Bronchial epithelial cell (primary cell): Measurements from ENCODE around the gene TMEM72. TPM values are rescaled to one million over a fixed set of nuclear protein-coding genes. Genes with fewer than 3 reads are reported as not detected.

Source experiments
- DNase-seq: peaks from one replicate; pipeline ENCODE4 v3.0.0-alpha.2; 2010; ENCODE audit warnings: low read depth
- FAIRE-seq: peaks from 2 replicates; lab custom pipeline; 2011; peaks lifted over from hg19 to GRCh38; lab: Jason Lieb, UNC
- H3K27me3 ChIP-seq: 2 replicates; pipeline ENCODE4 v1.5.1; 2011; ENCODE audit warnings: low read length; ENCODE audit not compliant: control insufficient read depth, insufficient read depth
- H3K36me3 ChIP-seq: 2 replicates; pipeline ENCODE4 v1.5.1; 2011; ENCODE audit warnings: low read length; ENCODE audit not compliant: control insufficient read depth, insufficient read depth
- H3K4me3 ChIP-seq: 2 replicates; pipeline ENCODE4 v1.5.1; 2011; ENCODE audit warnings: mild to moderate bottlenecking, low read depth, low read length, control low read depth
- CTCF ChIP-seq: IDR thresholded peaks from 2 replicates; pipeline ENCODE4 v1.5.1; 2011; ENCODE audit warnings: mild to moderate bottlenecking, moderate library complexity, low read length, control low read depth, inconsistent platforms; ENCODE audit not compliant: insufficient read depth, severe bottlenecking
- total RNA-seq: library from RNA; depleted of rRNA; stranded (reverse); fragments of >200 nt; gene quantifications from 2 replicates; pipeline ENCODE4 v1.2.1, GENCODE V29; 2014

The TMEM72 gene
- total RNA-seq, 1 donor from 2014 or later = not detected

GRCh38 chr10:44965104-44965503 lies 54.0 kb downstream of the TMEM72 start:
- FAIRE-seq (no peak), DNase-seq (no peak)
- H3K4me3 ChIP-seq = no peak overlapping the region
- TF ChIP-seq CTCF = no peak
- H3K36me3 ChIP-seq = no peaks in the 10 kb centered on the region
- H3K27me3 ChIP-seq = no peaks in the 10 kb centered on the region

GRCh38 chr10:44965651-44966097 lies 54.5 kb downstream of the TMEM72 start:
- DNase-seq = no peak
- Histone ChIP-seq H3K27me3 (no peaks in the 10 kb centered on the region), H3K4me3 (no peak overlapping the region), H3K36me3 (no peaks in the 10 kb centered on the region)
- no peak for TF ChIP-seq CTCF
- no peak for FAIRE-seq

DNA sequence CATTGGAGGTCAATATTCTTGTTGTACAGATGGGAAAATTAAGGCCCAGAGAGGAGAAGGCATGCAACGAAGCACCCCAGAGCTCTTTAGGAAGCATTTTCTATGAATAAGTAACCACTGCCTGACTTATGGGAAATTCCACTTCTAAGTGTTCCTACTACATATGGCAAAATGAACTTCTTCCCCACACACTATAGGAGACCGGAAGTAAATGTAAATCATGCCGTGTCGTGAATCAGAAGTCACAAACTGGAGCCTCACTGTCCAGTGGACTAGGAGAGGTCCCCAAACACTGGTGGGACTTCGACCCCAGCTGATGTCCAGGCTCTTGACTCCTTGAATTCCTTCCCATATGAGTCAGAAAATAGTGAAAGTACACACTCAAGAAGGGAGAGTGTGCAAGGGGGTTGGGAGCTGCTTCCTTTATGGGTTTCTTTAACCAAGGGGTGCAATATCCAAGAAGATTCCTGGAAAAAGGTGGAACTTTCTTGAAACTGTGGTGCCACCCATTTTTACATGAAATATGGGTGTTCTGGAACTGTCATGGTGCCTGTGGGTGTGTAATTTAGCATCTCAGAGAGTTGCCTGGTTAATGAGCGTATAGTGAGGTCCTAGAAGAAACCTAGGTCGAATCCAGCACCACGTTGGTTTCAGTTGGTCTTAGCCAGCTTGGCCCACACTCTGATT lies 55.1 kb downstream of the TMEM72 start:
- DNase-seq = no peak
- Histone ChIP-seq H3K36me3 (no peaks in the 10 kb centered on the region), H3K4me3 (no peak overlapping the region), H3K27me3 (no peaks in the 10 kb centered on the region)
- TF ChIP-seq CTCF = no peak
- peak; percentile 28 for FAIRE-seq

DNA sequence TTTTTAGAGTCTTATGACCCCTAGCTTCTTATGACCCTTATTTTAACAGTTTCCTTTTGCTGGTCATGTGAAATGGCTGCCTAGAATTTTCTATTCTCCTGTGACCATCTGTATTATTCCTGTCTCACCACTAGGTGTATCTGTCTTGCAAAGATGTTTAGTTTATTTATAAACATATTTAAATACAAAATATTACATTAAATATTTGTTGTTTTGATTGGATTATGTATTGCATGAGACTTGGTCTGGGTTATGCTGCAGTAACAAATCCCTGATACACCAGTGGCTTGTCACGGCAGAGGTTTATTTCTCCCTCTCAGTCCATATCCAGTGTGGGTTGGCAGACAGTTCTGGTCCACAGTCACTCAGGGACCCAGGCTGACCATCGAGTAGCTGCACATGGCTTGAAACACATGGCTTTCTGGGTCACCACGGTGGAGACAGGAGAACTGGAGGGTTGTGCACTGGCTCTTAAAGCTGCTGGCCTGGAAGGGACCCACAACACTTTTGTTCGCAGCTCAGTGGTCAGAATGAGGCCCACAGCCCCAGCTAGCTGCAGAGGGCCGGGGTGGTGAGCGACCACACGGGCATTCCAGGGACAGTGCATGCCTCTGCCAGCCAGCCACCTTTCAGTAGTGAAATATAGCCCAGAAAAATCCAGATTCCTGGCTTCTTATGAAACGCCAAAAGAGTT lies 55.8 kb downstream of the TMEM72 start:
- DNase-seq (no peak), FAIRE-seq (no peak)
- no peak for TF ChIP-seq CTCF
- Histone ChIP-seq H3K36me3 (no peaks in the 10 kb centered on the region), H3K27me3 (no peaks in the 10 kb centered on the region), H3K4me3 (no peak overlapping the region)

- TF ChIP-seq CTCF = no peak
- Histone ChIP-seq H3K27me3 (no peaks in the 10 kb centered on the region), H3K36me3 (no peaks in the 10 kb centered on the region), H3K4me3 (no peak overlapping the region)
- DNase-seq (no peak), FAIRE-seq (no peak)
Measured at GRCh38 chr10:44967616-44968015, 56.5 kb downstream of the TMEM72 start.
